ENCODE measurements around the gene NMUR2.

Gene NMUR2

GRCh38 chr5:152378730-152379129 is 26.3 kb downstream of the NMUR2 start:
- DNase-seq (ENCODE audit: low read depth), result no peak
- in situ Hi-C loops (cut with HindIII; ENCODE audit: low sequenced_read_pairs), result no loop called here

GRCh38 chr5:152376886-152377285 is 28.2 kb downstream of the NMUR2 start:
- in situ Hi-C loops (cut with HindIII; ENCODE audit: low sequenced_read_pairs), result no loop called here
- no peak for DNase-seq (ENCODE audit: low read depth)
- no peak for TF ChIP-seq CTCF (IDR thresholded peaks at IDR 0.05; ENCODE audit: low read depth, low read length, missing control alignments)
- no peak overlapping the region for H3K4me3 ChIP-seq (ENCODE audit: low read depth, low read length)

More at GRCh38 chr5:152378730-152379129, 26.3 kb downstream of the NMUR2 start:
- TF ChIP-seq CTCF (IDR thresholded peaks at IDR 0.05; ENCODE audit: low read depth, low read length, missing control alignments), result no peak
- no peak overlapping the region for H3K4me3 ChIP-seq (ENCODE audit: low read depth, low read length)

GRCh38 chr5:152374711-152375275 is 30.3 kb downstream of the NMUR2 start:
- no peak for TF ChIP-seq CTCF (IDR thresholded peaks at IDR 0.05; ENCODE audit: low read depth, low read length, missing control alignments)
- in situ Hi-C loops (cut with HindIII; ENCODE audit: low sequenced_read_pairs), result no loop called here
- no peak overlapping the region for H3K4me3 ChIP-seq (ENCODE audit: low read depth, low read length)
- no peak for DNase-seq (ENCODE audit: low read depth)

GRCh38 chr5:152372875-152373274 is 32.2 kb downstream of the NMUR2 start:
- in situ Hi-C loops (cut with HindIII; ENCODE audit: low sequenced_read_pairs), result no loop called here
- H3K4me3 ChIP-seq (ENCODE audit: low read depth, low read length), result no peak overlapping the region
- DNase-seq (ENCODE audit: low read depth), result no peak
- TF ChIP-seq CTCF (IDR thresholded peaks at IDR 0.05; ENCODE audit: low read depth, low read length, missing control alignments), result no peak

GRCh38 chr5:152369298-152369697 is 35.8 kb downstream of the NMUR2 start:
- in situ Hi-C loops (cut with HindIII; ENCODE audit: low sequenced_read_pairs), result no loop called here
- H3K4me3 ChIP-seq (ENCODE audit: low read depth, low read length), result no peak overlapping the region
- TF ChIP-seq CTCF (IDR thresholded peaks at IDR 0.05; ENCODE audit: low read depth, low read length, missing control alignments), result no peak
- DNase-seq (ENCODE audit: low read depth), result no peak

- DNase-seq (ENCODE audit: low read depth), result no peak
- in situ Hi-C loops (cut with HindIII; ENCODE audit: low sequenced_read_pairs), result no loop called here
- H3K4me3 ChIP-seq (ENCODE audit: low read depth, low read length), result no peak overlapping the region
- no peak for TF ChIP-seq CTCF (IDR thresholded peaks at IDR 0.05; ENCODE audit: low read depth, low read length, missing control alignments)
Observed at GRCh38 chr5:152367554-152367953, 37.5 kb downstream of the NMUR2 start.

All from astrocyte of the cerebellum (primary cell).